Measurements from ENCODE around the gene SCAMP3.

The SCAMP3 gene

DNA sequence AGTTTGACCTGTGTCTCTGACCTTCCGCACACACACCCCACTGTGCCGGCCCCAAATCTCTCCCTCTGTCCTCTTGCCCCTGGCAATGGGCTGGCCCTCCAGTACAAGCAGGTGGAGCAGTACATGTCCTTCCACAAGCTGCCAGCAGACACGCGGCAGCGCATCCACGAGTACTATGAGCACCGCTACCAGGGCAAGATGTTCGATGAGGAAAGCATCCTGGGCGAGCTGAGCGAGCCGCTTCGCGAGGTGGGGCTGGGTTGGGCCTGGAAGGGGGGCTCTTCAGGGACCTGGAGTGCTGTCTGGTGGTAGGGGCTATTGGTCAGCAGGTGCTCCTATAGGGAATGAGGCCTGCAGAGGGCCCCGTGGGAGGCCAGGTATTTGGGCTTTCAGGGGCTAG, 22.9 kb upstream of the SCAMP3 start:
- DNase-seq, result no peak

DNA sequence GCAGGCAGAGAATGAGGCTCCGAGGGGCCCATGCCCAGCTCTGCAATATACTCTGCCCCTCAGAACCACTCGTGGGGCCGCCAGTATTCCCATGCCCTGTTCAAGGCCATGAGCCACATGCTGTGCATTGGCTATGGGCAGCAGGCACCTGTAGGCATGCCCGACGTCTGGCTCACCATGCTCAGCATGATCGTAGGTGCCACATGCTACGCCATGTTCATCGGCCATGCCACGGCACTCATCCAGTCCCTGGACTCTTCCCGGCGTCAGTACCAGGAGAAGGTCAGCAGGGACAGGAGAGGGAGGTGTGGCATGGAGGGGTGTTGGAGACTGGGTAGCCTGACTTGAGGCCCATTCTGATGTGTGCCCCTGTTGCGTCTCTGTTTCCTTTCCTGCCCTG, 22.3 kb upstream of the SCAMP3 start:
- no peak for DNase-seq

DNA sequence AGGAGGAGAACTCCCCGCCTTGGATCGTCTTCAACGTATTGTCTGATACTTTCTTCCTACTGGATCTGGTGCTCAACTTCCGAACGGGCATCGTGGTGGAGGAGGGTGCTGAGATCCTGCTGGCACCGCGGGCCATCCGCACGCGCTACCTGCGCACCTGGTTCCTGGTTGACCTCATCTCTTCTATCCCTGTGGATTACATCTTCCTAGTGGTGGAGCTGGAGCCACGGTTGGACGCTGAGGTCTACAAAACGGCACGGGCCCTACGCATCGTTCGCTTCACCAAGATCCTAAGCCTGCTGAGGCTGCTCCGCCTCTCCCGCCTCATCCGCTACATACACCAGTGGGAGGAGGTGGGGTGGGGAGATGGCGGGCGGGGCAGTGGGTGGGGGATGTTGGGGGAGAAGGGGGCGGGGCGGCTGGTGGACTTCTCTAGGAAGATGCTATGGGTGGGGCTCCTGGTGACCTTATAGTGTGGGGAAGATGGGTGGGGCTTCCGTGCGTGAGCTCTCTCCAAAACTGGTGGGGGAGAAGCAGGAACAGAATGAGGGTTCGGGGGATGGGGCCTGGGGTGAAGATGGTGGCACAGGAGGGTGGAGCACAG, 20.4 kb upstream of the SCAMP3 start:
- DNase-seq, result no peak

DNA sequence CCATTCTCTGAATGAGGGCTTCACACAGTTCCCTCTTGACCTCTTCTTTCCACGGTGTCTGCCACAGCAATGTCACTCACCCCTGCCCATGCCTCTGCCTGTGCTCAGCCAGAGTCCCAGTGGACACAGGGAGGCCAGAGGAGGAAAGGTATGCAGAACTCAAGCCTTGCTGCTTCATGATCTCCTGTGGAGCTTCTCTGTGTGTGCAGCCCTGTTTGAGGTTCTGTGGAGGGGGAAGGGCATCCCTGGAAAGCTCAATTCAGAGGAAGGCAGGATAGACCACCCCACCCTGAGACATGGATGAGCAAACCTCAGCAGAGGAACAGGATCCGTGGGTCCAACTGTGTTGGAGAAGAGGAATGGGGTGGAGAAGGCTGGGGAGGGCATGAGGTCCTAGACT, 17.1 kb upstream of the SCAMP3 start:
- no peak for DNase-seq

DNA sequence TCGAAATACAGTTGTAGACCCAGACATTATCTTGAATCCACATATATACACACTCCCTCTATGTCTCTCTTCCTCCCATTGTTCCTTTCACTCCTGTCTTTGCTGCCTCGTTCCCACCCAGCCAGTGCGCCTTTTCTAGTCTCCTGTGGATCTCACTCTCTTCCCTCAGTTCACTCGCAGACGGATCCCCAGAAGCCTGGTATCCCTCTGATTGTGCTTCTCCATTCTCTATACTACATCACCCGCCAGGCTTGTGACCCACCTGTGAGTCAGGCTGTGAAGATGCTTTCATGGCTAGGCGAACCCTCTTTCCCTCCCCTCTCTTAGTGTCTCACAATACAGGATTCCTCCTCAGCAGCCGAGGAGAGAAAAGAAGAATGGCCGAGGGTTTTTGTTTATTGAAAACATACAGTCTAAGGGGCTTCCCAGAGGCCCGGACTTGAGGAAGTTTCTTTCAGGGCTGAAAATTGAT, 16.6 kb upstream of the SCAMP3 start:
- DNase-seq, result no peak

DNA sequence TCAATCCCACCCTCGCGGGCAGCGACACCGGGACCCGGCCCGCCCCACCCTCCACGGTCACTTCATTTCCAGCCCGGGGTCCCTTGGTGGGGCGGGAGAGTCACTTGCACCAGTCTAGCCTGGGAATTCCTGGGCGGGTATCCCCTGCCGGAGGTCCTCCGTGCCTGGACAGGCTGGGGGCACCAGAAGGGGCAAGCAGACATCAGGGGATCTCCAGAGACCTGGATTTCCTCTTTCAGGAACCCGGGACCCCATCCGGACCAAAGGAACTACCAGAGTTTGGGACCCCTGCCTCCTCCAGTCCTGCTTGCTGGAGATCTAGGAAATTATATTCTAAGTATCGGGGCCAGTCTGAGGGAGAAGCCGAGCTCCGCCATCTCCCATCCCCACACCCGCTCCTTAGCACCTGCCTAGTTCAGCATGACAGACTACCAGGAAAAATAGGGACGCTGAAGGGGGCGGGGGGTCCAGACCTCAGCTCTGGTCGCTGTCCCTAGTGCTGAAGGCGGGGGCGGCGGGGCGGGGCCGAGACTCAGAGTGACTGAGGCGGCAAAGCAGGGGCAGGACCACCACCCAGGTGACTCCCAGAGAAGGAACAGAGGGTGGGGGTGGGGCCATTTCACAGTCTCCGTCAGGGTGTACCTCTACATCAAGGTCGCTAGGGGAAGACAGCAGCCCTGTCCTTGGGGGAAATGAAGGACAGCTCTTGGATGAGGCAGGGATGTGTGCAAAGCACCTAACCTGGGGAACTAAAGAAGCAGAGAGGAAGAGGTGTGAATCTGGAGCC, 15.9 kb upstream of the SCAMP3 start:
- DNase-seq, result peak; percentile 12 to 23

DNA sequence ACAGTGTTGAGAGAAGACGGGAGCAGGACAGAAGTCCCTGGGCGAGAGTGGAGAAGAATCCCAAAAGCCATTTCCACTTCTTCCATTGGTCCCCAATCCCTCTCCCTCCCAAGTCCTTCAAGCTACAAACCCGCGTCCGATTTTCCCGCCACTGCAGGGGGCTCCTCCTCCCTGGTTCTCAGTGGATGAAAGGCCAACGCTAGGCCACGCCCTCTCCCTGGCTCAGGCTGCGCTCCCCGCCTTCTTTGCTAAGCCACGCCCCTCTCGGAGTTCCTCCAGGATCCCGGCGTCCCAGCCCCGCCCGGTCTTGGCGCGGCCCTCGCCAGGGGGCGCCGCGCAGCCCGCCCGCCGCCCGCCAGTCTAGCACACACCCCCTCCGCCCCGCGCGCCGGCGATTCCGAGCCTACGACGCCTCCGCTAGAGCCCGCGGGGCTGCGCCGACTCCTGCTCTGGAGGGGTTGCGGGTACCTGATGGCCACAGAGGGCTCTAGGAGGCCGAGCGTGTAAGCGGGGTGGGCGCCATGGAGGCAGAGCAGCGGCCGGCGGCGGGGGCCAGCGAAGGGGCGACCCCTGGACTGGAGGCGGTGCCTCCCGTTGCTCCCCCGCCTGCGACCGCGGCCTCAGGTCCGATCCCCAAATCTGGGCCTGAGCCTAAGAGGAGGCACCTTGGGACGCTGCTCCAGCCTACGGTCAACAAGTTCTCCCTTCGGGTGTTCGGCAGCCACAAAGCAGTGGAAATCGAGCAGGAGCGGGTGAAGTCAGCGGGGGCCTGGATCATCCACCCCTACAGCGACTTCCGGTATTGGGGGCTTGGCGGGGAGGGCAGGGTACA, 15.1 kb upstream of the SCAMP3 start, which contains the start of gene HCN3:
Gene HCN3, plus strand, starts transcription at position 394 of the 832 bp plus-strand sequence. Its CDS starts 128 bp downstream, at position 522.
- DNase-seq, result peak; percentile 91 to 98

DNA sequence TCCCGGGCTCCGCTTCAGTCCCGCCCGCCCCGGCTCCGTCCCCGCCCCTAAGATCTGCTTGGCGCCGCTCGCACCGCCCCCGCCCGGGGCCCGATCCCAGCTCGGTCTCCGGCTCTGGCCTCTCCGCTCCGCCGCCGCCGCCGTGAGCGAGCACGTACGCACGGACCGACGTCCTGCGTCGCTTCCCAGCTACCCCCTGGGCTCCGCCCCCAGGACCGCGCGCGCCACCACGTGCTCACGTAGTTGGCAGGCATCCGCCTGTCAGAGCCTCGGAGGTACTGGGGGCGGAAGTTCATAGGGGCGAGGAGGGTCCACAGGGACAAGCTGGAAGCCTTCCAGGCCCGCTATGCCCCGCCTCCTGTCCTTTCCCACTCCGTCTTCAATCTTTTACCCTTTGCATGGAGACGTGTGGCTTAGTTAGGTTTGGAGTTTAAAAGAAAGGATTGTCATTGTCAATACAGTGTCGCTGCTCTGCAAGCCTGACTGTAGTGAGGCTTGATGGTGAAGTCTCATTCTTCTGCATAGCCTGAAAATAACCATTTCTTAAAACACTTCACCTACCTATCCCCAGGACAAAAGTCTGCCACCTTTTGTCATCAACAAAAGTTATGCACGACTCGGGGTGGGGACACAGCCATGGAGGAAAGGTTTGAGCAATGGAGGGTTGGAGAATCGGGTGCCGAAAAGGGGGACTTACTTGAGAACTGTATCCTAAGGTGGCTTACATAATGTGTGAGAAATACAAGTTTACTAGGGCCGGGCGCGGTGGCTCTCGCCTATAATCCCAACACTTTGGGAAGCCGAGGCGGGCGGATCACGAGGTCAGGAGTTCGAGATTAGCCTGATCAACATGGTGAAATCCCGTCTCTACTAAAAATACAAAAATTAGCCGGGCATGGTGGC, 11.4 kb upstream of the SCAMP3 start, which contains the start of gene CLK2:
Gene CLK2, minus strand, starts transcription at position 162 of the 903 bp plus-strand sequence. CDS start 2,527 bp downstream, outside the sequence.
- DNase-seq, result peak; percentile 94 to 96

DNA sequence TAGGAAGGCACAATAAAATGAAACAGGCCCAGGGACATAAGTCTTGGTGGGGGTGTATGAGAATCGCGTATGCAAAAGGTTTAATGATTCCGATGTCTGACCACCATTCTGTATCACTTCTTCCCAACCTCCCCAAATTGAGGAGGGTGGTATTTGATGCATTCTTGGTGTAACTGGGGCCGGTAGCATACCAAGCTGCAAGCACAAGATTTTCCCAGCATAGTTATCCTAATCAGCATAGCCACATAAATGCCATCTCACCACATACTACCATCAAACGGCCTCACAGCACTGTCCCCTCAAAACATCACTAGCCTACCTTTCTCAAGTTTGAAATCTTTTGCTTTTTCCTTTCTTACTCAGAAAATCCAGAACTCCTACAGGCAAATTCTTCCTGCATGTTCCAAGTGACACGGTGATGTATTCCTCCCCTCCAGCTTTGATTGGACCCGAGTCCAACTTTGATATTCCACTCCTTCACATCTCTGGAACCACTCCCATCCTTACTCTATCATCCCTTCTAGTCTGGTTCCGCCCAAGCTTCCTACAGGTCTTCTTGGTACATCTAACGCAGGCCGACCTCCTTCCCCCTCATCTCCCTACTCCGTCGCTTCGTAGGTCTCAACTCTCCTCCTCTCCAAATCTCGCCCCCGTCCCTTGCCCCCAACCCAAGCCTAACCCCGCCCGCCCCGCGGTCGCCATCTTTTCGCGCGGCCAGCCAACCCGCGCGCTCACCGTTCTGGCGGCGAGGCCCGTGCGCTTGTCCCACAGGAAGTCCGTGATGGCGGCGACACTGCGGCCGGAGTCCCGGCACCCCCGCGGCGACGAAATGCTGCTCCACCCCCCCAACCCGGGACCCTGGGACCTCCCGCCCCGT, 10.5 kb upstream of the SCAMP3 start:
- DNase-seq, result peak in 1 of 2 donors; percentile 15

DNA sequence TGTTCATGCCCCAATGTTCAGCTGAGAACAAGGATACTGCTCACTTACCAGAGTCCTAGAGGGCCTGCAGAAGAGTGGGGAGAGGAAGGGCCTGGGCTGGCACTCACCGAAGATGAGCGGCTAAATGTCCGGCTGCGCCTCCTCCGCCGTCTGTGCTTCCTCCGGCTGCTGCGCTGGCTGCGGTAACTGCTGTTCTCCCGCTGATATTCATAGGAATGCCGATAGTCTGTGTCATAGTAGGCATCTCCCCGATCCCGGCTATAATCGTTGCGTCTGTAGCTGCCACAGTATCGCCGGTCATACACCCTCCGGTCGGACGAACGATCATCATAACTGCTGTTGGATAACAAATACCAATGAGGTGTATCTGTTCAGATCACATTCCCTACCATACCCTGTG, 7.2 kb upstream of the SCAMP3 start:
- DNase-seq, result no peak

DNA sequence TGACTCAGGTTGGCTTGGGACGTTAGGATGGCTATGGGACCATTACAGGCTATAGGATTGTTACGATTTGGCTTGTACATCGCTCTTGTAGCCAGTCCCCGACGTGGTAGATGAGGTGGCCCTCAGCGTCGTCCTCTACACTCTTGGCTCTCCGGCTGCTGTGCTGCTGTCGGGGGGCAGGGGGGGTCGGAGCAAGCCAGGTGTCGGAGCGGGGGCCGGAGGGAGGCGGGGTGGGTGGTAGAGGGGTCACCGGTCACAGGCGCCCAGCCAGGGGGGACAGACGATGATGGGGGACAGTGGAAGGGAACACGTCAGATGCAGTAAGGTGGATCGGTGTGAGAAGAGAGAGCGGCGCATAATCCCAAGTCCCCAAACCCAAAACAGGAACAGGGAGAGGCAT, 6.5 kb upstream of the SCAMP3 start:
- DNase-seq, result no peak

DNA sequence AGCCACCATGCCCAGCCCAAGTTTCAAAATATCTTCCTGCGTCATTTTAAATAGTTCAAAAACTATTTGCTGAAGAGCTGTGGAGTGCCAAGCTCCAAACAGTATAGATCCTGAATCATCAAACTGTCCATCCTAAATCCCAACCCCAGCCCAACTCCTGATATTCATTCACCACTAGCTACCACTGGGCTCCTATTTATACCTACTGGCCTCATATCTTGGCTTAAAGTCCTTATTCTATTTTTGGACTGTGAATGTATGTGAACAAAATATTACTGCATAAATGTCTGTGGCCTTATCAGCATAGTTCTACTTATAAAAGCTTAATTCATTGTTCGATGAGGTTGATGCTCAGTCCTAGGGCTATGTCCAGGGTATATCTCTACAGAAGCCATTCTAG, 5.2 kb upstream of the SCAMP3 start:
- no peak for DNase-seq

DNA sequence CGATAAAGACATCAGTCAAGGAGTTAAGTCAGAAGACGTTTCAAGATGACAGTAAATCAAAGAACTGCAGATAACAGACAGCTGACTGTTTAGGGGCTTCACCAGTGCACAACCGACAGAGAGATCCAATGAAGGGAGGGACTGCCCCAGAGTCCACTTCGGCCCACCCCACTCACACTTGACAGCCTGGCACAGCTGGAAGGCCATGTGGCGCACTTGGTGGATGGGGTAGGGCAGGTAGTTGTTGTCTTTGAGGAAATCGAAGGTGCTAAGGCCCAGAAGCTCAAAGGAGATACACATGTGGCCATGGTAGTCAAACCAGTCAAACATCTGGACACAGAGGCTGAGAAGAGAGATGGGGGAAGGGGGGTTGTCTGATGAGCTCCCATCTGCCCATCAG, 4.4 kb upstream of the SCAMP3 start:
- DNase-seq, result no peak

DNA sequence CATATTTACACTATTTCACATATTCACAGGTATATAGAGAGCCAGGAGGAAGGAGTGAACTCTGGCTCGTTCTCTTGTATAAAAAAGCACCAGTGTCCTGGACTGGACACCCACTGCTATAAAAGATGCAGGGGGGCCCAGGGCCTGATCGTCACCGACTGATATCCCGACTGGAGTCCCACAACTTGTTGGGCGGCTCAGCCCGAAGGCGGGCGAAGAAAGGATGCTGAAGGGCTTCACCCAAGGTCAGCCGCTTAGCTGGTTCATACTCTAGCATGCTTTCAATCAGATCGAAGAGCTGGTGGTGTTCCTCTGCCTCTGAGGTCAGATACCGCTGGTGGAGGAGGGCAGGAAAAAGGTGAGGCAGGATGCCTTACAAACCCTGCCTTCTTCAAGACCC, 907 bp upstream of the SCAMP3 start:
- DNase-seq, result no peak

DNA sequence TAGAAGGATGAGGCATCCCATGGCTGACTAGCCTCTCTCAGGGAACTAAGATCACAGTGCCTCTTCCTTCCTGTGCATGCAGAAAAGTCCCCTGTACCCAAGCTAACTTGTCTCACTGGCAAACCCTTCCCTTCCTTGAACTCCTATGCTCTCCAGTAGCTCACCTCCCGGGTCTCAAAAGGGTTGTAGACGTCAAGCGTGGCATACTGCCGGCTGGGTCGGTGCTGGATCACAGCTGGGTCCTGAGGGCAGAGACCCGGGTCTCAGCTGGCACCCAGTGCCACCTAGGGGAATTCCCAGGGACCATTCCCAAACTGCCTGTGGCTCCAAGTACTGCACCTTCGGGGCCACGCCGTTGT, 688 bp downstream of the SCAMP3 start:
- DNase-seq, result peak; percentile 25

DNA sequence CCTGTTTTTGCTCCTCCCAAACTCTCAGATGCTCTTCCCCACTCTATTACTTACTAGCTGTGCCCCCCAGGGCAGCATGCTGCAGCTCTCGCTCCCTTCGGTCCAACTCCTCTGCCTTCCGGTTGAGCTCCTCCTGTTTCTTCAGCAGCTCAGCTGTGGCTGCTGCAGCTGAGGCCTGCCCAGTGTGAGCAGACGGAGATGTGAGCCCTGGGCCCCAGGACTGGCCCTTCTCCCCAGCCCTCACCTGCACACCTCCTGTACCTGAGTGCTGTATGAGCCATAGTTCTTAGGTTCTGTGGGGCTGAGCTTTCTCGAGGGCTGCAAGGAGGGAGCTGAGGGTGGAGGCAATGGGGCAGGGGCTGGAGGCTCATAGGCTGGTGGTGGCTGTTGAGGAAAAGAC, 1.9 kb downstream of the SCAMP3 start:
- no peak for DNase-seq

DNA sequence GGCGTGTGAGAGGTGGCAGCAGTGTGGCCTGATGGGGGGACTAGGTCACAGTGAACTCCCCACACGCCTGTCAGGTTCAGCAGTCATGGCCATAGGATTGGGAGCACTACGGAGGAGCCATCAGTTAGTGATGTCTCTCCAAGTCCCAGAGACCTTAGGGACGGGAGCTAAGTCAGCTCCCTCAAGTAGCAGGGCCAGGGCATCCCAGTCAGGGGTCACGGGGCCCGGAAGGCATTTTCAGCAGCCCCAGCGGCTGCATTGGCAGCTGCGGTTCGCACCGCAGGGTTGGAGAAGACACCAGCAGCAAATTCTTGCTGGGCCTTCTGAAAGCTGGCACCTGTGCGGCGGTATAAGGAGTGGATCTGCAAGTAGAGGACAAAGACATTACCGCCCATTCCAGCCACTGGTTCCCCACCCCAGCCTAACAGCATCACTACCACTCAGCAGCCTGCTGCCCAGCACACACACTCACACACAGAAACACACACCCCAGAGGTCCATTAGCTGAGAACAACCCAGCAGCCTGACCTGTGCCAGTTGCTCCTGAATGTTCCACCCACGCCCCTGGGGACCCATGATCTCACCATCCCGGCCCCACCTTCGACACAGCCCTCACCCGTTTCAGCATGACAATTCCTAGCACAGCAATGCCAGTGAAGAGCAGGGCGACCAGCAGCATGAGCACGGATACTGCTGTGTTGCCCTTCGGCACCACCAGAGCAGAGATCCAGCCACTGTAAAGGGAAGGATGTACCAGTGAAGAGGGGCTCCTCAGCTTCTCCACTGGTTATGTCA, 5.9 kb downstream of the SCAMP3 start:
- DNase-seq, result no peak

DNA sequence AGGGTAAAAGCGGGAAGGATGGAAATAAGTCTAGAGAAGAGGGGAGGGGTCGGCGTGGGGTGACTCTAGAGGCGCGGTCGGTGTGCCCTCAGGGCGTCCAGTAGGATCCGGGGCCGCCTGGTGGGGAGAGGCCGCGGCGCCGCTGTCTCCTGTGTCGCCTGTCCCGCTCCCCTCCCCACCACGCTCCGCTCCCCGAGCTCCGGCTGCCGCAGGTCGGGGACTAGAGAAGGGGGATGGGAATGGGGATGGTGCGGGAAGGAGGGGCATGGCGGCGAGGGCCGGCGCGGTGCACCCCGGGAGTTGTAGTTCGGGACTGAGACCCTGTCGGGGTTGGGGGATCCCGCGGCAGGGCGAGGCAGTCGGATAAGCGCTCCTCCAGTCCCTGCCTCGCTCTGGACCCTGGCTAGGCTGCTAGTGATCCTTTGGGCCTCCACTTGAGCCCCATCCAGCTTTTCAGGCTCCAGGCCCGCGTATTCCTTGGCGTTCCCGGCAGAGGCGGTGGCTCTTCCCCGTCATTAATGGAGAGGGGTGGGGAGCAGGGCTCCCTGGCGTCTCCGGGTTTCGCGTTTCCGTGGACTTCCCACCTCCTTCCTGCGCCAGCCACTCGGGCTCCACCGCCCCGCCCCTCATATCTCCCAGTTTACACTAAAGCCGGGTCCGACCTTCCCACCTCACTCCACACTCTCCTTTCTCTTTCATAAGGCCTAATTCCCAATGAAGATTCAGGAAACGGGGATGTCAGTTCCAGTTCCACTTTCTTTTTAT, 6.7 kb downstream of the SCAMP3 start, which contains the start of gene ENTREP3:
Gene ENTREP3, minus strand, starts transcription at position 241 of the 765 bp plus-strand sequence. CDS start 606 bp downstream, outside the sequence.
- DNase-seq, result peak; percentile 55 to 73

DNA sequence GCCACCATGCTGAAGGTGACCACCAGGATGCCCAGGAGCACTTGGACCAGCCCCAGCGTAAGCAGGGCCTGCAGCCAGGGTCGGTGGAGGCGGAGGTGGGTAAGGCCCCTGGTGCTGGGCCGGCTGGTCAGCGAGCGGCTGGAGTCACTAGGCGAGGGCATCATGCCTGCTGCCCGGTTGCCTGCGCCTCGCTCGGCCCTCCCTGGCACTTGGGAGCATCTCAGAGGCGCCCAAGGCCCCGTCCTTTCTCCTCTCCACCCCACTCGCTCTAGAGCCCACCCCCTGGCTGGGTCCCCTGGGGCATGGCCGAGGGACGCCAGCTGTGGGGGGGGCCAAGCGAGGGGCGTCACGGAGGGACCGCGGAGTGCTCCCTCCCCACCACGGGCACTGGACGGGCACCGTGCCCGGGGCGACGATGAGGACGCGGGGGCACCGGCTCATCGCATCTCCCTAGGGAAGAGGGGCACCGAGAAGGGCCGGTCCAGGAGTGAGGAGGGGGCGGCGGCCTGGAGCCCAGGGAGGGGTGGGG, 7.4 kb downstream of the SCAMP3 start:
- DNase-seq, result no peak
